Panc1 (cell line): ENCODE results near the gene IRX1. TPM values are rescaled to one million over a fixed set of nuclear protein-coding genes. Genes with fewer than 3 reads are reported as not detected.

Experiments used
- ATAC-seq: fragments of 200-7000 bp; cut with Tn5 transposase; 2 replicates; pipeline ENCODE4 v1.9.1; 2020; ENCODE audit warnings: mild to moderate bottlenecking, moderate library complexity
- BruUV-seq: library from RNA; stranded (reverse); fragments of 400-500 nt; replicated peaks from 2 replicates; lab custom pipeline; 2021; lab: Mats Ljungman, UMichigan
- CTCF ChIA-PET: fragments of 300-600 bp; sonication (Branson Sonifier 250); formaldehyde crosslinking; loops from one replicate; lab custom pipeline; 2022; ENCODE audit warnings: antibody characterized with exemption; lab: Charles Lee
- POLR2A ChIA-PET: fragments of 300-600 bp; sonication (Branson Sonifier 250); formaldehyde crosslinking; loops from one replicate; lab custom pipeline; 2022; ENCODE audit warnings: antibody characterized with exemption; lab: Charles Lee
- DNase-seq: peaks from one replicate; pipeline ENCODE4 v3.0.0-alpha.2; 2010; ENCODE audit warnings: low read depth, low spot score
- H3K27ac ChIP-seq: 2 replicates; pipeline ENCODE4 v1.5.1; 2011; ENCODE audit warnings: mild to moderate bottlenecking, low read length, inconsistent platforms
- H3K27me3 ChIP-seq: fragments of 200-500 bp; sonication (Bioruptor generic); 2 replicates; pipeline ENCODE4 v1.6.0; 2014; ENCODE audit warnings: low read length, inconsistent platforms; ENCODE audit not compliant: control insufficient read depth, insufficient read depth
- H3K36me3 ChIP-seq: fragments of 200-500 bp; sonication (Bioruptor generic); 2 replicates; pipeline ENCODE4 v1.5.1; 2014; ENCODE audit warnings: inconsistent platforms, mild to moderate bottlenecking, low read length, moderate library complexity; ENCODE audit not compliant: control insufficient read depth, insufficient read depth
- H3K4me1 ChIP-seq: 2 replicates; pipeline ENCODE4 v1.5.1; 2011; ENCODE audit warnings: inconsistent platforms, mild to moderate bottlenecking, low read length, moderate library complexity; ENCODE audit not compliant: control insufficient read depth, insufficient read depth
- H3K4me3 ChIP-seq, 2 experiments: 2 replicates each; pipeline ENCODE4 v1.5.1; 2011 to 2012; ENCODE audit warnings: low read depth in 2 of 2, low read length in 2 of 2, mild to moderate bottlenecking in 2 of 2, inconsistent platforms in 1 of 2, moderate library complexity in 1 of 2
- H3K9me3 ChIP-seq: fragments of 200-500 bp; sonication (Bioruptor generic); 2 replicates; pipeline ENCODE4 v1.5.1; 2014; ENCODE audit warnings: low read depth, mild to moderate bottlenecking, inconsistent platforms, low read length, moderate library complexity; ENCODE audit not compliant: control insufficient read depth, insufficient read depth
- CTCF ChIP-seq: fragments of 450-650 bp; IDR thresholded peaks from 2 replicates; pipeline ENCODE4 v1.5.1; 2017; ENCODE audit warnings: mild to moderate bottlenecking
- POLR2AphosphoS5 ChIP-seq: IDR thresholded peaks from 2 replicates; pipeline ENCODE4 v1.6.1; 2012; ENCODE audit warnings: mild to moderate bottlenecking, low read depth, low read length, moderate library complexity
- REST ChIP-seq, 2 experiments: IDR thresholded peaks; 2 replicates each; pipeline ENCODE4 v1.6.1; 2011 to 2012; ENCODE audit warnings: low read depth in 2 of 2, control low read depth in 1 of 2, low read length in 1 of 2, mild to moderate bottlenecking in 1 of 2, moderate library complexity in 1 of 2; ENCODE audit not compliant: insufficient read depth in 1 of 2
- SIN3A ChIP-seq: IDR thresholded peaks from 2 replicates; pipeline ENCODE4 v1.6.1; 2012; ENCODE audit warnings: low read depth, mild to moderate bottlenecking, low read length, moderate library complexity, borderline replicate concordance; ENCODE audit not compliant: insufficient read depth
- TCF7L2 ChIP-seq: IDR thresholded peaks from 2 replicates; pipeline ENCODE4 v1.6.1; 2011; ENCODE audit warnings: mild to moderate bottlenecking, low read depth, low read length, inconsistent platforms
- in situ Hi-C: cut with HindIII; loops from 2 replicates; pipeline ENCODE4 v1.10.0; 2016; ENCODE audit warnings: low sequenced_read_pairs, low pct_unique_long_range_greater_than_20kb
- intact Hi-C: fragments of 100-400 bp; cut with micrococcal nuclease; formaldehyde crosslinking; loops from one replicate; pipeline ENCODE4 v1.10.0; 2022; ENCODE audit not compliant: unreplicated experiment
- total RNA-seq: library from RNA; stranded (reverse); gene quantifications from one replicate; pipeline ENCODE4 v1.2.1, GENCODE V29; 2021; ENCODE audit not compliant: unreplicated experiment

The IRX1 gene
- total RNA-seq, 1 experiment from 2014 or later = not detected

- H3K4me1 ChIP-seq = no peaks in the 10 kb centered on the region
- intact Hi-C loops (no loop called here), in situ Hi-C loops (no loop called here)
- H3K27ac ChIP-seq = no peak overlapping the region
- TF ChIP-seq SIN3A (no peak), TCF7L2 (no peak), CTCF (no peak), REST (IDR thresholded peaks at IDR 0.05; ENCODE audit: insufficient read depth in 1 of 2, low read depth in 2 of 2, low read length in 1 of 2) (no peak), POLR2AphosphoS5 (no peak)
- H3K27me3 ChIP-seq = no peaks in the 10 kb centered on the region; the same call in 1 of the 2 replicates
- no peak overlapping the region for H3K4me3 ChIP-seq
- H3K9me3 ChIP-seq = no peaks in the 10 kb centered on the region
- ATAC-seq (no peak), DNase-seq (no peak)
- no peaks in the 10 kb centered on the region for H3K36me3 ChIP-seq
- BruUV-seq = no TSS peak
- ChIA-PET POLR2A (no interaction called here), CTCF (no interaction called here)
Measured at GRCh38 chr5:3612591-3613042, 17.0 kb downstream of the IRX1 start.

GRCh38 chr5:3613726-3614125, 18.1 kb downstream of the IRX1 start:
- DNase-seq = no peak
- Histone ChIP-seq H3K9me3 (no peaks in the 10 kb centered on the region), H3K27me3 (no peaks in the 10 kb centered on the region; the same call in 1 of the 2 replicates), H3K4me3 (no peak overlapping the region), H3K4me1 (no peaks in the 10 kb centered on the region), H3K27ac (no peak overlapping the region), H3K36me3 (no peaks in the 10 kb centered on the region)
- POLR2A ChIA-PET = no interaction called here
- ATAC-seq = no peak
- TF ChIP-seq CTCF = no peak
- TF ChIP-seq POLR2AphosphoS5 = no peak
- TF ChIP-seq TCF7L2 = no peak
- no peak for TF ChIP-seq SIN3A
- TF ChIP-seq REST (IDR thresholded peaks at IDR 0.05; ENCODE audit: insufficient read depth in 1 of 2, low read depth in 2 of 2, low read length in 1 of 2) = no peak
- intact Hi-C loops (no loop called here), in situ Hi-C loops (no loop called here)
- CTCF ChIA-PET = no interaction called here
- no TSS peak for BruUV-seq
